HCT116 (cell line): ENCODE data around the gene STT3B. TPM values are rescaled to one million over a fixed set of nuclear protein-coding genes. Genes with fewer than 3 reads are reported as not detected.

Experiments used
- ATAC-seq: fragments of 200-7000 bp; cut with Tn5 transposase; 2 replicates; pipeline ENCODE4 v1.9.1; 2020; ENCODE audit warnings: mild to moderate bottlenecking, moderate library complexity
- BruUV-seq: library from RNA; stranded (reverse); fragments of 400-500 nt; replicated peaks from 2 replicates; lab custom pipeline; 2021; lab: Mats Ljungman, UMichigan
- CTCF ChIA-PET: fragments of 300-600 bp; sonication (Branson Sonifier 250); formaldehyde crosslinking; loops from one replicate; lab custom pipeline; 2021; ENCODE audit warnings: antibody characterized with exemption; lab: Charles Lee
- POLR2A ChIA-PET: fragments of 300-600, 350-600 bp; sonication (Branson Sonifier 250); formaldehyde crosslinking; loops from one replicate; lab custom pipeline; 2021; ENCODE audit warnings: antibody characterized with exemption; lab: Charles Lee
- RAD21 ChIA-PET, 2 experiments: fragments of 300-600 bp; sonication (Branson Sonifier 250); formaldehyde crosslinking; loops; one replicate each; lab custom pipeline; 2023; ENCODE audit warnings: low total read pairs in 2 of 2; ENCODE audit not compliant: uncharacterized antibody in 2 of 2, unreplicated experiment in 2 of 2, low non-redundant PET in 1 of 2; lab: Charles Lee
- DNase-seq: peaks from one replicate; pipeline ENCODE4 v3.0.0-alpha.2; 2010; ENCODE audit warnings: low read depth, low spot score
- H2AFZ ChIP-seq: fragments of 200-600 bp; shearing (Covaris generic), sonication (generic); 2 replicates; pipeline ENCODE4 v1.6.1; 2017; ENCODE audit warnings: low read depth, mixed run types, mixed read lengths, antibody characterized with exemption, low read length; ENCODE audit not compliant: poor library complexity, severe bottlenecking
- H3K27ac ChIP-seq: 2 replicates; pipeline ENCODE4 v1.5.1; 2012; ENCODE audit warnings: low read depth, low read length
- H3K27me3 ChIP-seq: fragments of 200-600 bp; sonication (generic); 2 replicates; pipeline ENCODE4 v1.6.1; 2016; ENCODE audit warnings: mixed run types, low read length, mixed read lengths; ENCODE audit not compliant: insufficient read depth
- H3K36me3 ChIP-seq, 2 experiments: fragments of 200-500 bp in 1 of 2; fragments of 200-600 bp in 1 of 2; sonication (Bioruptor generic) in 1 of 2; sonication (generic) in 1 of 2; 2 replicates each; pipeline versions ENCODE4 v1.5.1 to v1.6.1; 2014 to 2016; ENCODE audit warnings: low read length in 2 of 2, inconsistent platforms in 1 of 2, mixed read lengths in 1 of 2, mixed run types in 1 of 2; ENCODE audit not compliant: insufficient read depth in 2 of 2, control insufficient read depth in 1 of 2
- H3K4me1 ChIP-seq, 2 experiments: fragments of 200-600 bp in 1 of 2; sonication (generic) in 1 of 2; 2 replicates each; pipeline versions ENCODE4 v1.5.1 to v1.6.1; 2012 to 2017; ENCODE audit warnings: low read length in 2 of 2, inconsistent platforms in 1 of 2, mild to moderate bottlenecking in 1 of 2, mixed read lengths in 1 of 2, mixed run types in 1 of 2, moderate library complexity in 1 of 2; ENCODE audit not compliant: insufficient read depth in 2 of 2, control insufficient read depth in 1 of 2
- H3K4me2 ChIP-seq: fragments of 200-600 bp; sonication (generic); 2 replicates; pipeline ENCODE4 v1.6.1; 2017; ENCODE audit warnings: mixed run types, low read length, mixed read lengths
- H3K4me3 ChIP-seq, 2 experiments: fragments of 200-600 bp in 1 of 2; sonication (generic) in 1 of 2; replicated peaks in 1 of 2; 2 replicates each; pipeline ENCODE4 v1.5.1; 2011 to 2016; ENCODE audit warnings: low read length in 2 of 2, control low read depth in 1 of 2, low read depth in 1 of 2, mild to moderate bottlenecking in 1 of 2, mixed read lengths in 1 of 2, mixed run types in 1 of 2
- H3K79me2 ChIP-seq: fragments of 200-600 bp; sonication (generic); 2 replicates; pipeline ENCODE4 v1.6.1; 2017; ENCODE audit warnings: mild to moderate bottlenecking, mixed run types, low read length, moderate library complexity, mixed read lengths; ENCODE audit not compliant: insufficient read depth
- H3K9ac ChIP-seq: fragments of 200-600 bp; sonication (generic); 2 replicates; pipeline ENCODE4 v1.6.1; 2016; ENCODE audit warnings: low read length, mixed read lengths
- H3K9me2 ChIP-seq: fragments of 200-600 bp; sonication (generic), shearing (Covaris generic); 2 replicates; pipeline ENCODE4 v1.6.1; 2017; ENCODE audit warnings: mixed run types, mild to moderate bottlenecking, moderate library complexity; ENCODE audit not compliant: insufficient read depth
- H3K9me3 ChIP-seq, 2 experiments: fragments of 200-500 bp in 1 of 2; fragments of 200-600 bp in 1 of 2; sonication (Bioruptor generic) in 1 of 2; sonication (generic) in 1 of 2; 2 replicates each; pipeline ENCODE4 v1.6.1; 2014 to 2017; ENCODE audit warnings: low read length in 2 of 2, mixed read lengths in 2 of 2, inconsistent platforms in 1 of 2, low read depth in 1 of 2, mild to moderate bottlenecking in 1 of 2, mixed run types in 1 of 2, moderate library complexity in 1 of 2; ENCODE audit not compliant: control insufficient read depth in 1 of 2, insufficient read depth in 1 of 2
- H4K20me1 ChIP-seq: fragments of 200-600 bp; sonication (generic), shearing (Covaris generic); 2 replicates; pipeline ENCODE4 v1.6.1; 2017; ENCODE audit warnings: mixed run types, mild to moderate bottlenecking, moderate library complexity; ENCODE audit not compliant: insufficient read depth
- CBX3 ChIP-seq: IDR thresholded peaks from 2 replicates; pipeline ENCODE4 v1.6.1; 2012; ENCODE audit warnings: low read depth
- CEBPB ChIP-seq: IDR thresholded peaks from 2 replicates; pipeline ENCODE4 v1.6.1; 2012; ENCODE audit warnings: low read depth
- EGR1 ChIP-seq: IDR thresholded peaks from 2 replicates; pipeline ENCODE4 v1.6.1; 2012; ENCODE audit warnings: low read depth
- ELF1 ChIP-seq: IDR thresholded peaks from 2 replicates; pipeline ENCODE4 v1.6.1; 2012; ENCODE audit warnings: low read depth, borderline replicate concordance
- EZH2 ChIP-seq: fragments of 200-600 bp; sonication (generic); IDR thresholded peaks from 2 replicates; pipeline ENCODE4 v1.6.1; 2017; ENCODE audit warnings: antibody characterized with exemption, mixed run types
- EZH2phosphoT487 ChIP-seq: fragments of 200-600 bp; IDR thresholded peaks from 2 replicates; pipeline ENCODE4 v1.6.1; 2018; ENCODE audit warnings: antibody characterized with exemption, borderline replicate concordance
- FOSL1 ChIP-seq: IDR thresholded peaks from 2 replicates; pipeline ENCODE4 v1.6.1; 2012; ENCODE audit warnings: low read depth
- JUND ChIP-seq: IDR thresholded peaks from 2 replicates; pipeline ENCODE4 v1.6.1; 2012
- SIN3A ChIP-seq: IDR thresholded peaks from 2 replicates; pipeline ENCODE4 v1.6.1; 2012; ENCODE audit warnings: low read depth
- SP1 ChIP-seq: IDR thresholded peaks from 2 replicates; pipeline ENCODE4 v1.6.1; 2012; ENCODE audit warnings: low read depth
- SRF ChIP-seq: IDR thresholded peaks from 2 replicates; pipeline ENCODE4 v1.6.1; 2012; ENCODE audit warnings: low read depth
- TCF7L2 ChIP-seq: IDR thresholded peaks from 2 replicates; pipeline ENCODE4 v1.7.0; 2011; ENCODE audit warnings: borderline replicate concordance, inconsistent platforms; ENCODE audit not compliant: insufficient read depth, insufficient read length; ENCODE audit errors: extremely low read depth
- ZFX ChIP-seq: fragments of 450-650 bp; IDR thresholded peaks from 2 replicates; pipeline ENCODE4 v1.6.1; 2017
- ZNF274 ChIP-seq: fragments of 200-500 bp; sonication (Bioruptor generic); IDR thresholded peaks from 2 replicates; pipeline ENCODE4 v1.6.1; 2014; ENCODE audit warnings: mild to moderate bottlenecking, low read depth, low read length, inconsistent platforms
- intact Hi-C: fragments of 100-400 bp; cut with micrococcal nuclease; formaldehyde crosslinking; loops from 2 replicates; pipeline ENCODE4 v1.10.0; 2022
- total RNA-seq: library from RNA; stranded (reverse); gene quantifications from one replicate; pipeline ENCODE4 v1.2.1, GENCODE V29; 2021; ENCODE audit not compliant: unreplicated experiment
- TF ChIP-seq, protein P1 (sequence below), 3 experiments: fragments of 200-600 bp in 1 of 3; sonication (generic) in 1 of 3; IDR thresholded peaks in 2 of 3; conservative IDR thresholded peaks in 1 of 3; 2 replicates each; pipeline ENCODE4 v1.5.1; 2012 to 2017; ENCODE audit warnings: low read depth in 2 of 3, low read length in 2 of 3, antibody characterized with exemption in 1 of 3, borderline replicate concordance in 1 of 3, control low read depth in 1 of 3, mild to moderate bottlenecking in 1 of 3, mixed read lengths in 1 of 3, mixed run types in 1 of 3, moderate library complexity in 1 of 3; ENCODE audit not compliant: insufficient read depth in 1 of 3
- TF ChIP-seq, protein P2 (sequence below): IDR thresholded peaks from 2 replicates; pipeline ENCODE4 v1.6.1; 2012
- TF ChIP-seq, protein P3 (sequence below): IDR thresholded peaks from 2 replicates; pipeline ENCODE4 v1.6.1; 2012; ENCODE audit warnings: low read depth

The STT3B gene
- total RNA-seq, 1 experiment from 2014 or later: 131 TPM

DNA sequence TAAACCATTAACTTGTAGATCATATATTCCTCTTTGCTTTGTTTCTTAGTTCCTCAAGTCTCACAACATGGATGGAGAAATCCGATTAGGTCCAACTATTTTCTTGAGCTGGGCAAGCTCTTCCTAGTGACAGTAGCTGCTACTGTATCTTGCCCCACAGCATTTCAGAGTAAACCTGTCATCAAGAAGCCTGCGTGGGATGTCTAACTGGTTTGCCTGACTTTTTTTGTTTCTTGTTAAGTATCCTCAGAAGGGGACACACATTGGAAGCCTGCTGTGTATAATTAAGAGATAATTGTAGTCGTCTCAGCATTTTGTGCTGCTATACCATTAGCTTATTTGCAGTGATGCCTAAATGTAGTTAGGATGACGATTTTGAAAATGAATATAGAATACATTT is 29.3 kb upstream of the STT3B start:
- intact Hi-C loops: no loop called here
- H2AFZ ChIP-seq: no peak overlapping the region
- no peaks in the 10 kb centered on the region for H3K36me3 ChIP-seq
- no peaks in the 10 kb centered on the region for H3K4me1 ChIP-seq
- BruUV-seq: no TSS peak
- no peak overlapping the region for H3K4me2 ChIP-seq
- H4K20me1 ChIP-seq: no peaks in the 10 kb centered on the region
- ChIA-PET POLR2A (no interaction called here), CTCF (no interaction called here), RAD21 (no interaction called here)
- H3K9me3 ChIP-seq: no peaks in the 10 kb centered on the region
- no peak overlapping the region for H3K9ac ChIP-seq
- no peak overlapping the region for H3K4me3 ChIP-seq
- DNase-seq (no peak), ATAC-seq (no peak)
- TF ChIP-seq JUND: no peak
- no peak for TF ChIP-seq ELF1
- no peak for TF ChIP-seq FOSL1
- TF ChIP-seq TCF7L2: no peak
- TF ChIP-seq CBX3: no peak
- TF ChIP-seq ZNF274: no peak
- TF ChIP-seq, protein P1, sequence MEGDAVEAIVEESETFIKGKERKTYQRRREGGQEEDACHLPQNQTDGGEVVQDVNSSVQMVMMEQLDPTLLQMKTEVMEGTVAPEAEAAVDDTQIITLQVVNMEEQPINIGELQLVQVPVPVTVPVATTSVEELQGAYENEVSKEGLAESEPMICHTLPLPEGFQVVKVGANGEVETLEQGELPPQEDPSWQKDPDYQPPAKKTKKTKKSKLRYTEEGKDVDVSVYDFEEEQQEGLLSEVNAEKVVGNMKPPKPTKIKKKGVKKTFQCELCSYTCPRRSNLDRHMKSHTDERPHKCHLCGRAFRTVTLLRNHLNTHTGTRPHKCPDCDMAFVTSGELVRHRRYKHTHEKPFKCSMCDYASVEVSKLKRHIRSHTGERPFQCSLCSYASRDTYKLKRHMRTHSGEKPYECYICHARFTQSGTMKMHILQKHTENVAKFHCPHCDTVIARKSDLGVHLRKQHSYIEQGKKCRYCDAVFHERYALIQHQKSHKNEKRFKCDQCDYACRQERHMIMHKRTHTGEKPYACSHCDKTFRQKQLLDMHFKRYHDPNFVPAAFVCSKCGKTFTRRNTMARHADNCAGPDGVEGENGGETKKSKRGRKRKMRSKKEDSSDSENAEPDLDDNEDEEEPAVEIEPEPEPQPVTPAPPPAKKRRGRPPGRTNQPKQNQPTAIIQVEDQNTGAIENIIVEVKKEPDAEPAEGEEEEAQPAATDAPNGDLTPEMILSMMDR (IDR thresholded peaks at IDR 0.05 in 2 of 3, conservative IDR thresholded peaks at IDR 0.05 in 1 of 3; ENCODE audit: borderline replicate concordance in 1 of 3, insufficient read depth in 1 of 3, low read depth in 2 of 3, low read length in 2 of 3): no peak
- TF ChIP-seq, protein P2, sequence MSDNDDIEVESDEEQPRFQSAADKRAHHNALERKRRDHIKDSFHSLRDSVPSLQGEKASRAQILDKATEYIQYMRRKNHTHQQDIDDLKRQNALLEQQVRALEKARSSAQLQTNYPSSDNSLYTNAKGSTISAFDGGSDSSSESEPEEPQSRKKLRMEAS: no peak
- TF ChIP-seq, protein P3, sequence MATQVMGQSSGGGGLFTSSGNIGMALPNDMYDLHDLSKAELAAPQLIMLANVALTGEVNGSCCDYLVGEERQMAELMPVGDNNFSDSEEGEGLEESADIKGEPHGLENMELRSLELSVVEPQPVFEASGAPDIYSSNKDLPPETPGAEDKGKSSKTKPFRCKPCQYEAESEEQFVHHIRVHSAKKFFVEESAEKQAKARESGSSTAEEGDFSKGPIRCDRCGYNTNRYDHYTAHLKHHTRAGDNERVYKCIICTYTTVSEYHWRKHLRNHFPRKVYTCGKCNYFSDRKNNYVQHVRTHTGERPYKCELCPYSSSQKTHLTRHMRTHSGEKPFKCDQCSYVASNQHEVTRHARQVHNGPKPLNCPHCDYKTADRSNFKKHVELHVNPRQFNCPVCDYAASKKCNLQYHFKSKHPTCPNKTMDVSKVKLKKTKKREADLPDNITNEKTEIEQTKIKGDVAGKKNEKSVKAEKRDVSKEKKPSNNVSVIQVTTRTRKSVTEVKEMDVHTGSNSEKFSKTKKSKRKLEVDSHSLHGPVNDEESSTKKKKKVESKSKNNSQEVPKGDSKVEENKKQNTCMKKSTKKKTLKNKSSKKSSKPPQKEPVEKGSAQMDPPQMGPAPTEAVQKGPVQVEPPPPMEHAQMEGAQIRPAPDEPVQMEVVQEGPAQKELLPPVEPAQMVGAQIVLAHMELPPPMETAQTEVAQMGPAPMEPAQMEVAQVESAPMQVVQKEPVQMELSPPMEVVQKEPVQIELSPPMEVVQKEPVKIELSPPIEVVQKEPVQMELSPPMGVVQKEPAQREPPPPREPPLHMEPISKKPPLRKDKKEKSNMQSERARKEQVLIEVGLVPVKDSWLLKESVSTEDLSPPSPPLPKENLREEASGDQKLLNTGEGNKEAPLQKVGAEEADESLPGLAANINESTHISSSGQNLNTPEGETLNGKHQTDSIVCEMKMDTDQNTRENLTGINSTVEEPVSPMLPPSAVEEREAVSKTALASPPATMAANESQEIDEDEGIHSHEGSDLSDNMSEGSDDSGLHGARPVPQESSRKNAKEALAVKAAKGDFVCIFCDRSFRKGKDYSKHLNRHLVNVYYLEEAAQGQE: no peak
- TF ChIP-seq EZH2: no peak
- TF ChIP-seq CEBPB: no peak
- no peak for TF ChIP-seq ZFX
- no peak for TF ChIP-seq SP1
- no peak for TF ChIP-seq SIN3A
- no peak for TF ChIP-seq EZH2phosphoT487
- no peak for TF ChIP-seq EGR1
- no peak for TF ChIP-seq SRF
- H3K27ac ChIP-seq: no peak overlapping the region
- no peaks in the 10 kb centered on the region for H3K27me3 ChIP-seq
- no peaks in the 10 kb centered on the region for H3K9me2 ChIP-seq
- no peaks in the 10 kb centered on the region for H3K79me2 ChIP-seq
